ENCODE results near the gene PXN.
"Not testable (repeated sequence)": the region's sequence is repeated elsewhere in the genome, so short reads cannot be mapped to it uniquely, and the experiment has no call there.

Gene PXN

DNA sequence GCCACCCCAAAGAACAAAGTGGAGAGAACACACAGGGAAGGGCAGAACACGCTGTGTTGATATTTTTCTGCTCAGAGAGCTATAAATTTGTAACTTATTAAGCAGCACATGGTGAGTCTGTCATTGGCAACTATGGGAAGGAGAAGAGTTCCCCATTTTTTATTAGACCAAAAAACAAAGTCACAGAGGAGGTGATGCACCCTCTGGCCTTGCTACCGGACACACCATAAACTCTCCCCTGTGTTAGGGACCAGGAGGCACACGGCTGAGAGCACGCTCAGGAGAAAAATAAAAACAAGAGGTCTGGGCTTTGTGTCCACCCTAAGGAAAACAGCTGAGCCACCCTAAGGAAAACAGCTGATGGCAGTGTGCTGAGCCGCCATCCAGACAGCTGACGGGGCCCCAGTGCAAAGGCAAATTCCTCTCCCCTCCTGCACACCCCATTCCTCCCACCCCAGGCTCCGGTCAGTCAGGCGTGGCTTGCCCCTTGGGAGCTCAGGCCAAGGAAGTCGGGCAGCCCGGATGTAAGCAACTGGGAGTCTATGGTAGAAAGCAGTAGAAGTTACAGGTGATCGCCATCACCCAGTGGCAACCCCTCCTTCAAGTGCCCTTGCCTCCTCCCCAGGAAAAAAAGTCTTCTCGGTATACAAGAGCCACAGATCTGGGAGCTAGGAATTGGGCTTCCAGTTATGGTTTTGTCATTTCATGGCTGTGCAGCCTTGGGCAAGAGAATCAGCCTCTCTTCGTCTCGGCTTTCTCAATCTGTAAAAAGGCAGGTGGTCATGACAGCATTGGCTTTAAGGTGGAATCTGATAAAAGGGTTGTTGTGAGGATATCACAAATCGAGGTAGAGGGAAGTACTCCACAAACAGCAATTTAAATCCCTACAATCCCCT, 2.4 kb downstream of the PXN start:
- DNase-seq (ENCODE audit: low read depth) = no peak

DNA sequence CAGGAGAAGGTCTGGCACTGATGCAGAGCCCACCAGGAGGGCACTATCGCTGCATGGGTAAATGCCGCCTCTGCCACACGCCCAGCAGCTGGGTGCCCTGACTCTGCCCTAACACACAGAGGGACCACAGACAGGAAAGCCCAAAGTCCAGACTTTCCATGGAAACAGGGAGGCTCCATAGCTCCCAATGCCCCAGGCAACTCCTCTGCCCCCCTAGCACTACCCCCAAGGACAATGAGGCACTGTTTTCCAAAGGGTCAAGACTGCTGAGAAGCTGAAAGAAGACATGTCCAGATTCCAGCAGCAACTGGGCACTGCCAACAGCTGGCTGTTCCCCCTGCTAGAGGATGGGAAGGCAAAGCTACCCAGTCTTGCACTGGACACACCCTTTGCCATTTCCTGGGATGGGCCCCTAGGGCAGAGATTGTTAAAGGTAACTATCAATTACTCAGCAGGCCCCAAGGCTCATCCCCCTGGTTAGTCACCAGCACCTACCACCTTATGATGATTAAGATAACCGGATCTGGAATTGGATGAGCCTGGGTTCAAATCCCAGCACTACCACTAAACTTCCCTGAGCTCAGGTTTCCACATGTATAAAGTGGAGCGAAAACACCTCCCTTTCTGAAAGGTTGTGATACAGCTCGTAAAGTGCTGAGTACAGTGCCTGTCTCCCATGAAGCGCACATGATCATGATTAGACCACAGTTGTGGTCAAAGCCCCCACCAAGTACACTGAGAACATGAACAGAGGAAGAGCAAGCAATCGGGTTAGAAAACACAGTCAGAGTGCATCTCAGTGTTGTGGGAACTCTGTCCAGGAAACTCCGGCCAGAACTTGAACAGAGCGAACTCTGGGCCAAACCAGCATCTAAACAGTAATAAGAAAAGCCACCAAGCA, 3.3 kb downstream of the PXN start:
- DNase-seq (ENCODE audit: low read depth) = no peak

GRCh38 chr12:120260607-120261006, 4.9 kb downstream of the PXN start:
- DNase-seq (ENCODE audit: low read depth) = no peak

GRCh38 chr12:120259418-120260202, 5.9 kb downstream of the PXN start:
- no peak for DNase-seq (ENCODE audit: low read depth)

GRCh38 chr12:120258323-120258896, 7.1 kb downstream of the PXN start:
- DNase-seq (ENCODE audit: low read depth) = no peak

GRCh38 chr12:120257041-120257821, 8.3 kb downstream of the PXN start:
- DNase-seq (ENCODE audit: low read depth) = no peak

DNA sequence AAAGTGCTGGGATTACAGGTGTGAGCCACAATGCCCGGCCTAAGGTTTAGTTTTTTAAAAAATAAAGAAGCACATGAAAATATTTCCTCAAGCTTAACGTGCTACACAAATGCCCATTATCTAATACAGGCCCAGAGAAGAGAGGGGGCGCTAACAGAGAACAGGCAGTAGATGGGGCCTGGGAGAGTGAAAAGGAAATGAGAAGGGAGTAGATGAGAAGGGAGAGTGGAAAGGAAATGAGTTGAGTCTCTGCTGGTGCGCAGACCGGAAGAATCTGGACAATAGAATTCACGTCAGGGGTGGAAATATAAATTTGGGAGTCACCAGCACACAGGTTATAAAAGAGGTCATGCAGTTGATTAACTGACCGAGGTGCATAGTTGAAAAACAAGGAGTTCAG, 10.7 kb downstream of the PXN start:
- DNase-seq (ENCODE audit: low read depth) = no peak

GRCh38 chr12:120253313-120253712, 12.2 kb downstream of the PXN start:
- not testable (repeated sequence) for DNase-seq (ENCODE audit: low read depth)

- peak; percentile 66 for DNase-seq (ENCODE audit: low read depth)
These were observed 13.2 kb downstream of the PXN start for GRCh38 chr12:120252071-120252906.

DNA sequence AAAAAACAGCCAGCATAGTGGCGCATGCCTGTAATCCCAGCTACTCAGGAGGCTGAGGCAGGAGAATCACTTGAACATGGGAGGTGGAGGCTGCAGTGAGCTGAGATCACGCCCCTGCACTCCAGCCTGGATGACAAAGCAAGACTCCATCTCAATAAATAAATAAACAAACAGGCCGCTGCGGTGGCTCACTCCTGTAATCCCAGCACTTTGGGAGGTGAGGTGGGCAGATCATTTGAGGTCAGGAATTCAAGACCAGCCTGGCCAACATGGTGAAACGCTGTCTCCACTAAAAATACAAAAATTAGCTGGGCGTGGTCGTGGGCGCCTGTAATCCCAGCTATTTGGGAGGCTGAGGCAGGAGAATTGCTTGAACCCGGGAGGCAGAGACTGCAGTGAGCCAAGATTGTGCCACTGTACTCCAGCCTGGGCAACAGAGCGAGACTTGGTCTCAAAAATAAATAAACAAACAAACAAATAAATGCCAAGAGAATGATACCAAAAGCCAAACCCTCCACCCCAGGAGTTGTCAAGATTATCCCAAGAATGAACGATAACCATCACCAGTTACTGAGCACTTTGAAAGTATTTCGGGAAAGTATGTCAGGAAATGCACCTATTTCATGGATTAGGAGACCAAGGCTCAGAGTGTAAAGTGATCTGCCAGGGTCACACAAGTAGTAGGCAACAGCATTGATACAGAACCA, 14.0 kb downstream of the PXN start:
- DNase-seq (ENCODE audit: low read depth) = not testable (repeated sequence)

GRCh38 chr12:120249875-120250795, 15.4 kb downstream of the PXN start:
- no peak for DNase-seq (ENCODE audit: low read depth)

DNA sequence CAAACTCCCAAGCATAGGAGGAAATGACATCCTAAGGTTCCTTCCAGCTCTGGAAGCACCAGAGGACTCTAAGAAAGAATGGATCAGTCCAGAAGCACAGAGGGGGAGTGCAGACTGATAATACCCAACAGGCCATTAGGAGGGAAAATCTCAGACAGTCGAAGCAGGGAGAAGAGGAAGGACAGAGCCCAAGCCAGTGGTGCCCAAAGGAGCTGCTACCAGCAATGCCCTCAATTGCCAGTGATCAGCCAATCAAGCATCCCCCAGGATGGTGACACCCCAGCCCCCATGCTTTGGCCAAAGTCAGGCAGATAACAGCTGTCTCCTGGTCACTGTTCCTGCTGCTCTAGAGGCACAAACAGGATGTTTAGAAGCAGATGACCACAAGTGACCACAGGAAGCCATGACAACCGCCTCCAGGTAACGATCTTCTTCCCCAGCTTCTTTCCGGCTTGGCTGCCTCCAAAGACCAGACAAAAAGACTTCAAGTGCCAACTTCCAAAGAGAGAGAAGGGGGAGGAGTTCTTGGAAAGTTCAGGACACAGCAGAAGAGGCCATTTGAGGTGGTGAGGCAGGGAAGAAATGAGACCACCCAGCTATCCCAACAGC, 16.2 kb downstream of the PXN start:
- no peak for DNase-seq (ENCODE audit: low read depth)

DNA sequence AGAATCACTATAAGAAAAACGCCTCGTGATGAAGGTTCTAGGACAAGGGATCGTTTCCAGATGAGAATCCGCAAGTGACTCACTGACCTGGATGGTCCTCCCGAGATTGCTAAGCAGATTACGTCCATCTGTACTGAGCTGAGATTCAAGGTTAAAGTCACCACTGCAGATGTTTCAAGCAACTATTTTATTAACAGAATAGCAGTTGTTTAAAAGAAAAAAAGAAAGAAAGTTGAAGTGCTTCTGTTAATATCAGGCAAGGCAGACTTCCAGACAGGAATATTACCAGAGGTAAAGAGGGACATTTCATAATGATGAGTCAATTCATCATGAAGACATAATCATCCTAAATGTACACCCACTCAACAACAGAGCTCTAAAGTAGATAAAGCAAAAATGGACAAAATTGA, 17.9 kb downstream of the PXN start:
- no peak for DNase-seq (ENCODE audit: low read depth)

DNA sequence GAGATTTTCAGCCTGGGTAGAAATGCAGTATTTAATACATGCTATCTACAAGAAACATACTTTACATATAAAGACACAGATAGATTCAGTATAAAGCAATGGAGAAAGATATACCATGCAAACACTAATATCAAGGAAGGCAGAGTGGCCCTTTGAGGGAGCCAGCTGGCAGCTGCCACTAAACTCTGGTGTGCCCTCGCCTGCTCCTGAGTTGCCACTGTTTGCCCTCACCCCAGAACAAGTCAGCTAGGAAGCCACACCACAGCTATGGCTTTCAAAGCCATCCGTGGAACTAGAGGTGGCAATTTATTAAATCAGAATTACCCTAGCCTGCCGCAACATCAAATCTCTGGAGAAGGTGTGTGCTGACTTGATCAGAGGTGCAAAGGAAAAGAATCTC, 18.3 kb downstream of the PXN start:
- DNase-seq (ENCODE audit: low read depth) = no peak

DNA sequence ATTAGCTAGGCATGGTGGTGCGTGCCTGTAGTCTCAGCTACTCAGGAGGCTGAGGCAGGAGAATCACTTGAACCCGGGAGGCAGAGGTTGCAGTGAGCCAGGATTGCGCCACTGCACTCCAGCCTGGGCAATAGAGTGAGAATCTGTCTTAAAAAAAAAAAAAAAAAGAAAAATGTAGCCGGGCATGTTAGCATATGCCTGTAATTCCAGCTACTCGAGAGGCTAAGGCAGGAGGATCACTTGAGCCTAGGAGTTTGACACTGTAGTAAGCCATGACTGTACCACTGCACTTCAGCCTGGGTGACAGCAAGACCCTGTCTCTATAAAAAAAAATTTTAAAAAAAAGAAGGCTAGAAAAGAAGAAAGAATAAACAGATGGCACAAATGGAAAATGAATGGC, 18.8 kb downstream of the PXN start:
- DNase-seq (ENCODE audit: low read depth) = not testable (repeated sequence)

GRCh38 chr12:120242971-120243699, 22.4 kb downstream of the PXN start:
- DNase-seq (ENCODE audit: low read depth) = no peak

DNA sequence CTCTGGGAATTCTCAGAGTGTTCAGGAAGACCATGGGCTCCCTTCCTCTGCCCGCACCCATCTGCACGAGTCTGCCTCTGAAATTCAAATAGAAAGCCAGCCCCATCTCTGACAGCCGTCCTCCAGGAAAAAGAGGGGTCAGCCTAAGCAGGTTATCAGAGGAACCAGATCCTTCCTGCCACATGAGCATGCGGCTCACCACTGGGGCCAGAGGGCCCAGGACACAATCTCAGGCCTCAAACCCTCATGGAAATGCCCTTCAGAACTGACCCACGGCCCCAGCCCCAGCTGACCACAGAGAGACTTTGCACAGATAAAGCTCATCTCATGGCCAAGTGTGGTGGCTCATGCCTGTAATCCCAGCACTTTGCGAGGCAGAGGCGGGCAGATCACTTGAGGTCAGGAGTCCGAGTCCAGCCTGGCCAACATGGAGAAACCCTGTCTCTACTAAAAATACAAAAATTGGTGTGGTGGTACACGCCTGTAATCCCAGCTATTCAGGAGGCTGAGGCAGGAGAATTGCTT, 23.2 kb downstream of the PXN start:
- no peak for DNase-seq (ENCODE audit: low read depth)

Measured in stimulated activated CD8-positive, alpha-beta memory T cell treated with anti-CD3 and anti-CD28 coated beads, Interleukin-12 subunit alpha, Interleukin-12 subunit beta, amount 100 ng/mL, for 1 hour (primary cell).